Amniotic stem cell (primary cell): Measurements from ENCODE around the gene ACBD4.
"Not testable (repeated sequence)": the region's sequence is repeated elsewhere in the genome, so short reads cannot be mapped to it uniquely, and the experiment has no call there.

Experiments used
- DNase-seq: peaks from one replicate; lab custom pipeline; 2025; lab: John Stamatoyannopoulos, UW

Gene ACBD4

DNA sequence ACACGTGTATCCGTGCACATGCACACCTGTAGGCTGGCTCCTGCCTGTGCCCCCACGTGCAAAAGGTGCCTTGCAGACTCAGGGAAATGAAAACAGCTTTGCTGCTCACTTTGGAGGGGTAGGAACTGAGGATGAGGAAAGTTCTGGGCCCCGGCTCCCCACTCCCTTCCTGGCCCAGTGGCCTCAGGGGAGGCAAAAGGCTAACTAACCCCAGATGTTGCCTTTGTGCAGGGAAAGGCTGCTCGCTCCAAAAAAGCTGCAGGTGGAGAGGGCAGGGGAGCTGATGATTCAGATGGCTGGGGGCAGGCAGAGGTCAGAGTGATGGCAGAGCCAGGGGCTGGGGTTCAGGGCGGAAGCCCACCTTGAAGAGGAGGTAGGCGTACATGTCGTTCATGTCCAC lies 15.5 kb upstream of the ACBD4 start:
- no peak for DNase-seq

DNA sequence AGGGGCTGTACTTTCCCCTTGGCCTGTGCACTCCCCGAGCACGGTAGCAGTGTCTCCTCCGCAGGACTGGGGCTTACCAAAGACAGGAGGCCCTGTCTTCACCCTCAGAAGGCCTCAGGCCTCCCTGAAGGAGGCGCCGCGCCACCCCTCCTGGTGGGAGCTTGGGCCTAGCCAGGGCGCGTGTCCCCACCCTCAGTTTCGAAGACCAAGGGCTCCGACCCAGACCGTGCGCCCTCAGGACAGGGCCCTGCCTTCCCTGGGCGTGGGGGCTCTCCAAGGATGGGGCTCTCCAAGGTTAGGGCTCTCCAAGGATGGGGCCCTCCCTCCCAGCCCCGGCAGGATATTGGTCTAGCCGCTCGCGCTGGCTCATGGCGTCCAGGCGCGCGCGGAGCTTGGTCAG lies 14.9 kb upstream of the ACBD4 start:
- DNase-seq = no peak

DNA sequence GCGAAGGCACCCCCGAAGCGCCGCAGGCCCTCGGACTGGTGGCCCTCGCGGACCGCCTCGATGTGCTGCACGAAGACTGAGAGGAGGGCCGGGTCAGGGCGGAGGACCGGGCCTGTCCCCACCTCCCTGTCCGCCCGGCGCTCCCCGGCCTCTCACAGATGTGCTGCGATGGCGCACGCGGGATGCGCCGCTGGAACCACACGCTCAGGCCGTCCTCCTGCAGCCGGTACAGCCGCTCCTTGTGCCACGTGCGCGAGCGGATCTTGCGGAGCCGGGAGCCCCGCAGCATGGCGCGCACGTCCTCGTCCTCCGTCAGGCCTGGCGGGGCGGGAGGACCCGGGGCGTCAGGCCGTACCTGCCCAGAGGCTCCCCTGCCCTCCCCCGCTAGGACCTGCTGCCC lies 14.4 kb upstream of the ACBD4 start:
- no peak for DNase-seq

DNA sequence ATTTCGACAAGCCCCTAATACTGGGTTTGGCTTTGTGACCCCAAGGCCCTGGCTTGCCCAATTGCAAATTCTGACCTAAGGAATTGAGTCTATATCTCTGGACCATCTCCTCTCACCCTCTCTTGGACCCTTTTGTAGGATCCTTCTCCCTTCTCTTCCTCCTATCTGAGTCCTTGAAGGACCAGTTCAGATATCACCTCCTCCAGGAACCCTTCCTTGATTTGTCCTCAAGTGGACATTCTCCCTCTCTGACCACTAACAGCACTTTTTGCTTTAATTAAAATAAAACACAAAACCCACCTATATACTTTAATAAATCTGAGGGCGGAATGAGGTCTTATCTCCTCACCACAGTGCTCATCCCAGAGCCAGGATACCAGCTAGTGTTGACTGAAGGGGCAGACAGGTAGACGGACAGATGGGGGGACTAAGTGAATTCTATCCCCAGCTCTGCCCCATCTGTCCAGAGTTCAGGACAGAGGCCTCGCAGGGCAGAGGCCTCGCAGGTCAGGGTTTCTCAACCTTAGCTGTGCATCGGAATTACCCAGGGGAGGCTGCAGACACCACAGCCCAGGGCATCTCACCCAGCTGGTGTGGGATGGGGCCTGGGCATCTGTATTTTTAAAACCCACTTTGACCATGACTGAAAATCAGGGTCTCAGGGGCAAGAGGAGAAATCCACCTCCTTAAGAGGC lies 12.3 kb upstream of the ACBD4 start:
- no peak for DNase-seq

DNA sequence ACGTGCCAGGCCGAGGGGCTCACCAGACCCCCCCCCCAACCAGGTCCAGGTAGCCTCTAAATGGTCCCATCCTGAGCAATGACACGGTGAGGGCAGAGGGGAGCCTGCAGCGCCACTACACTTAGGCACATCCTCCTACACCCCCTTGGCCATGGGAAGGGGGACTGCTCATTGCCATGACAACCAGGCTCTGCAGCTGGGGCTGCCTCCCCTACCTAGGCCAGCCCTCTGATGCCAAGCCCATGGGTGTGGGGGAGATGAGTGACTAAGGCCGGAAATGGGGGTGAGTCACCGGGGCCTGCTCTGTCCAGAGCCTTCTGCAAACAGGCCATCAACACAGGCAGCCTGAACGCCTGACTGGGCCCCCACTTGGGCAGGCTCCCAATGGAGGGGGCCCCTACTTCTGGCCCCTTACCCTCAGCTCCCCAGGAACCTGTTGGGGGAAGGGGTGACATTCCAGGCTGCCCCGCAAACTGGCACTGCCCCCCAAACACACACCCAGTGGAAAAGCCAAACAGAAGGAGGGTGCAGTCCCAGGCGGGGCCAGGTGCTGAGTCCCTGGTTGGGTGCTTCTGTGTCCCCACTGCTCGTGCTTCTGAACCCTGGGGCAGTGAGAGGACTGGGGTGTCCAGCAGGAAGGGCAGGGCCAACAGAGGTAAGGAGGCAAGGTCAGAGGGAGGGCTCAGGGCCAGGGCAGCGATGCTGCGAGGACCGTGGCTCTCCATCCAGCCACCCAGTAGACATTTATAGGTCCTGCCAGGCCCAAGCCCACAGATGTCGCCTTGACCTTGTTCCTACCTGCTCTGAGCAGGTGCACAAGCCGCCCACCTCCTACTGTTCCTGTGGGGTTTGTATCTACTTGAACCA lies 11.3 kb upstream of the ACBD4 start:
- peak; percentile 76 for DNase-seq

DNA sequence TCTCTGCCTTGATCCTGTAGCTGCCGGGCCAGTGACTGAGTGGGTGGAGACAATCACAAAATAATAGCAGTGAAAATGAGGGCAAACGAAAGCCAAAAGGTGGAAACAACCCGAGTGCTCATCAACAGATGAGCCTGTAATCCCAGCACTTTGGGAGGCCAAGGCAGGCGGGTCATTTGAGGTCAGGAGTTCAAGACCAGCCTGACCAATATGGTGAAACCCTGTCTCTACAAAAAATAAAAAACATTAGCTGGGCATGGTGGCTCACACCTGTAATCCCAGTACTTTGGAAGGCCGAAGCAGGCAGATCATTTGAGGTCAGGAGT lies 10.7 kb upstream of the ACBD4 start:
- not testable (repeated sequence) for DNase-seq

DNA sequence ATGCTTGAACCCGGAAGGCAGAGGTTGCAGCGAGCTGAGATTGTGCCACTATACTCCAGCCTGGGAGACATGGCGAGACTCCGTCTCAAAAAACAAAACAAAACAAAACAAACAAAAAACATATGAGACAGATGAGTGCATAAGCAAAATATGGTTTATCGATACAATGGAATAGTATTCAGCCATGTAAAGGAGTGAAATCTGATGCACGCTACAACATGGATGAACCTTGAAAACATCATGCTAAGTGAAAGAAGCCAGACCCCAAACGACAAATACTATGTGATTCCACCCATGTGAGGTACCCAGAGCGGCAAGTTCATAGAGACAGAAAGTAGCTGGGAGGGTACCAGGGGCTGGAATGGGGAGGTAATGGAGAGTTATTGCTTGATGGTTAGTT lies 10.0 kb upstream of the ACBD4 start:
- DNase-seq = no peak

DNA sequence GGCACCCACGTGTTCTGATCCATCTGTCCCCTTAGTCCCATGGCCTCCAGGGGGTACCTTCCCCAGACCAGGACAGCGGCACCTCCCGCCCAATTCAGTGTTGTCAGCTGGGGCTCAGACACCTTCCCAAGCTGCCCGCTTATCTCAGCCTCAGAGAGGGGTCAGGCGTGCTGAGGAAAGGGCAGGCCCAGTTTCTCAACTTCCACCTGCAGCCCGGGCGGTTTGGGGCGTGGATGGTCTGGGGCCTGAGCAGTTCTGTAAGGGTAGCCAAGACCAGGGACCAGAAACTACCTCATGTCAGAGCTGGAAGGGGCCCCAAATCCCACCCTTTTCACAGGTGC lies 8.3 kb upstream of the ACBD4 start:
- no peak for DNase-seq

DNA sequence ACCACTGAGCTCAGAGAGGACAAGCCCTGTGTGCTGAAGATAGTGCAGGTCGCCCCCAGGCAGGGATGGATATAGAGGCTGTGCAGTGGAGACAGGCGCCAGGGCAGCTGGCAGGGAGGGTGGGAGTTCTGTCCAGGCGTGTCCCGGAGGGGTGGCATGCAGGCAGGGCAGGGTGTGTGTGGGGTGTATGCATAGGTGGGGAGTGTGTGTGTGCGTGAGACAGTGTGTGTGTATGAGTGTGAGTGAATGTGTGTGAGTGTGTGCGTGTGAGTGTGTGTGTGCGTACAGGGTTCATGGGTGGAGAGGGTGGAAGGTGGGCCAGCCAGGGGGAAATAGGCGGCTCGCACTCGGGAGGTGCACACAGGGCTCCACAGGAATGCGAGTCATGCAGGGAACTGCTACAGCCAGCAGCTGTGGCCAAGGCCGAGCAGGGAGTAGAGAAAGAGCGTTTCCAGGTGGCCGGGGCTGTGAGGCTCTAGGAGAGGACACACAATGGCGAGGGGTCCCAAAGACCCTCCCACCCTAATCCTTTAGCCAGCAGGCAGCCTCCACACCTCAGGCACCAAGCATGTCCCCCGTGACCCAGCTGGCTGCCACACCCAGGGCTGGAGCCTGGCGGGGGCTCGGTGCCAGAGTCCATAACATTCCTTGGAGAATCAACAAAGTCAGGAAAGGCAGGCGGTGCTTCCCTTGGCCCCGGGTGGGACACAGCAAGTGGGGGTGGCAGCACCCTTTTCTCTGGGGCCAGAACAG lies 7.8 kb upstream of the ACBD4 start:
- DNase-seq = no peak

DNA sequence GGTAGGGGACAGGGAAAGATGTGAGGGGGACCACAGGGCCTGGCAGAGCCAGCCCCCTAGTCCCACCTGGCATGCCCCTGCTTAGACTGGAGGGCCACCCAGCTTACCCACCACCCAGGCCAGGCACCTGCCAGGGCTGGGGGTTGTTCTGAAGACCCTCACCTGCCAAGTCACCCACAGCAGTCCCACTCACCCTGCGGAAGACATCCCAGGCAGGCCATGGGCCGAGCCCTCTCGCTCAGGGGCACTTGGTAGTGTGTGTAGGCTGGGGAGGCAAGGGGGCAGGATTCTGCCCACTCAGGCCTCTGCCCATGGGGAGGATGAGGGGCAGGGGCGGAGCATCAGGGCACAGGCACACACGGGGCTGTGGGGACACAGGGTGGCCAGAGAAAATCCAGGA lies 7.2 kb upstream of the ACBD4 start:
- no peak for DNase-seq

DNA sequence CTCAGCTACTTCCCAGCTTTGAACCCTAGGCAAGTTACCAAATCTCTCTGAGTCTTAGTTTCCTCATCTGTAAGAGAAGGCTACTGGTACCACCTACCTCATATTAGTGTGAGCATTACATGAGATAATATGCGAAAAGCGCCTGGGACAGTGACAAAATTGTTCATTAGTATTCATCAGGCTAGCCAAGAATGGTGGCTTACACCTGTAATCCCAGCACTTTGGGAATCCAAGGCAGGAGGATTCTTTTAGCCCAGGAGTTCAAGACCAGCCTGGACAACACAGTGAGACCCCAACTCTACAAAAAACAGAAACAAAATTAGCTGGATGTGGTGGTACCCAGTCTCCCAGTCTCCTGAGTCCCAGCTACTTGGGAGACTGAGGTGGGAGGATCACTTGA lies 6.5 kb upstream of the ACBD4 start:
- DNase-seq = no peak

DNA sequence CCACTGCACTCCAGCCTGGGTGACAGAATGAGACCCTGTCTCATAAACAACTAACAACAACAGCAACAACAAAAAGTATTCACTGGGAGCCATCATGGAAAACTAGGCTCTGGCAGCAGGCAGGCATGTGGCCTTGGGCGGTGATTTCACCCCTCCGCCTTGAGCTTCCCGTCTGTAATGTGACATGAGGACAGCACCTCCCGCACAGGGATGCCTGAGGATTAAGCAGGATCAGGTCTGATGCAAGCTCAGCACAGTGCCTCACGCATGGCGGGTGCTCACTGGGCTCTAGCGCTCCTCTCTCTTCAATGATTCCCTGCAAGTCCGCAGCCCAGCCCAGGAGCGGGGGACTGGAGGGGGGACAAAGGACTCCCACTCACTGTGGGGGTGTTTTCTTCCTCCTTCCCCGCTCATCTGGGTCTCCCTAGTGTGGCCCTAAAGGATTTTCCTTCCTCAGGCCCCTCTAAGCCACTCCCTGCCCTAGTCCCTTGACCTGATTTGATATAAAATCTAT lies 6.0 kb upstream of the ACBD4 start:
- DNase-seq = peak; percentile 45

DNA sequence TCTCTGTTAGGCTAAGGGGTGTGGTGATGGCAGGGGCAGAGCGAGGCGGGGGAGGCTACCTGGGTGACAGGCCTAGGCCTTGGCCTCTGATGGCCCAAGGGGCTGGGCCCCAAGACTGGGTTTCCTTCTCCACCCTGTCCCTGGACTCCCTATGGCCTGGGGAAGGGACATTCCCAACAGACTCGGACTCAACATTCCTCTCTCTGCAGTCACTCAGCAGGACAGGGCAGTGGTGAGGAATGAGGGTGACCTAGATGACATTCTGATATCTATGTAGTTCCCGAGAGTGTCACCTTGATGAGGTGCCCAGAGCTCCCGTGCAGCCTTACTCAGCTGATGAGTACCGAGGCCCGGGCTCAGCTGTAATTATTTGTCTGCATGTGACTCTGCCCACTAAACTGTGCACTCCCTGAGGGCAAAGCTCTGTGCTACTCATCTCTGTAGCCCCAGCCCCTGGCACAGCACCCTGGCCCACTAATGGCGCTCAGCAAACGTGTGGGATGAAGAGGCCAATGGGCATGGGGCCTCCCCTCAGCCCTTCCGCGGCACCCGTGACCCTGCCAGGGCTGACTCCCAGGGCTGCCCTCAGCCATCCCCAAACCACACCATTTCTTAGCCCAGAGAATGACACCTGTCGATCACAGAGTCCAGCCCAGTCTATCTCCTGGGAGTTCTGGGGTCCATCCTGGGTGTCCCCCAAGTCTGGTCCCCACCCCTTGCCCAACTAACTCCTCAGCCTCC lies 5.4 kb upstream of the ACBD4 start:
- DNase-seq = no peak

DNA sequence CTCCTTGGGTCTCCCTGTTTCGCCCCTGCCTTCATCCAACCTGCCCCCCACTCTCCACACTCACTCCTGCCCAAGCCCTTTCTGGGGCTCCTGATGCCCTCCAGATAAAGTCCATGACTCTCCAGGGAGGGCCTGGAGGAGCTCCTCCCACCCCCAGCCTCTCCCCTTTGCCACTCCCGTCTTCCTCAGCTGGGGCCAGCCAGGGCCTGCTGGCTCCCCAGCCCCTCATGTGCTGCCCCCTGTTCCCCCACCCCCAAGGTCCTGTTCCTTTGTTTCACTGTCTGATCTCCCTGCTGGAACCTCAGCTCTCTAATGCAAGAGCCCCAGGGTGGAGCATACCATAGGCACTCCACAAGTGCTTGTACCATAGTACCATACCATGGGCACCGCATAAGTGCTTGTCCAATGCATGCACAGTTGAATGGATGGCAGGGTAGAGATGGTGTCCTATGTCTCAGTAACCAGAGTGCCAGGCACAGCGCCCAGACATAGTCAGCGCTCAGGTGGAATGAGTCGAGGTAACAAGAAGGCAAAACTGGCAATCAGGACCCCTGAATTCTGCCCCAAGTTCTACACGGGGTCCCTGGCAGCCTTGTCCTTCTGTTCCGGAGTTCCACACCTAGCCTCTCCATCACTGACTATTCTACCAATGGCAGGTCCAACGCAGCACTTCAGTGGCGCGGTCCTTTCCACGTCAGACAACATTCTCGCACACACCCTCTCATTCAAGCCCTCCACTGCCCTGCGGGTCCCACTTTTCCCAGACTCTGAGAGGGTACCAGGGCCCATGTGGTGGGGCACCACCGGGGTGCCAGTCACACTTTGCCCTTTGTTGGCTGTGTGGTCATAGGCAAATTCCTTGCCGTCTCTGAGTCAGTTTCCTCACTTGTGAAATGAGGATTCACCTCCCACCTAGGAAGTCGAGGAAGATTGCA lies 4.5 kb upstream of the ACBD4 start:
- DNase-seq = no peak

DNA sequence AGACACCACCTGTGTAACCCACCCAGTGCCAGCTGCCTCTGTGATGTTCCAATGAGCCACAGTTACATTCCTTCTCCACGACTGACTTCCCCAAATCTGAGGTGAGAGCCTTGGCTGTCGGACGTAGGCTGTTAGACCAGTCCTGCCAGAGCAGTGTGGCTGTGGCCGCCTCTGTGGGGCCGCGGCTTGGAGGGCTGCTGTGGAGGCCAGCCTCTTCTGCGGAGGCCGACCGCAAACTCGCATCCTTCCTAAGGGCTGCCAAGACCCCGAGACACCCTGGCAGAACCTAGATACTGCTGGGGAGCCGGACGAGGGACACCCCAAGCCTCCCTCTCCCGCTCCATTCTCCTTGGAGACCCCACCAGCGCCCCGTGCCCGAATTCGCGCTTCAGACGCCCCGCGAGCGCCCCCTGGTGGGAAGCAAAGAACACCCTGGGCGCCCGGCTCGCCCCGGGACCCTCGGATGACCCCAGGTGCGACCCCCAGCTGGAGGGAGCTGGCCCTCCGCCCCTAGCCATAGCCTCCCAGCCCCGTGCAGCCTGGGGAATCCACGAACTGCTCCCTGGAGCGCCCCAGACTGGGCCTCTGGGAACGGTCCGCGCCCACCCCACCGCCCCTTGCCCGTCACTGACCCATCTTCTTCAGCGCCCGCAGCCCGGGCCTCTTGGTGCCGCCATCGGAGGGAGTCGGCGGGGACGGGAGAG lies 3.7 kb upstream of the ACBD4 start:
- no peak for DNase-seq

DNA sequence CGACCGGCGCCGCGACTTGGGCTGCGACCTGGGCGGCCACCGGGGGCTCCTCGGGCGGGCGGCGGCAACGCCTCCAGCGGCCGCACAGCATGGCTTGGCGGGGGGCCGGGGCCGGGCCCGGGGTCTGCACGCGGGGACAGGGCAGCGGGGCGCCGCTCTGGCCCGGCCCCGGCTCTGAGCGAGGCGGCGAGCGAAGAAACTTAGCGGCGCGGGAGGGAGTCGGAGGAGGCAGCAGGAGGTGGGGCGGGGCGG lies 3.2 kb upstream of the ACBD4 start, which contains the start of gene PLCD3:
Gene PLCD3, minus strand, starts transcription at position 196 of the 252 bp plus-strand sequence. Its CDS starts 105 bp downstream, at position 91.
- DNase-seq = no peak

DNA sequence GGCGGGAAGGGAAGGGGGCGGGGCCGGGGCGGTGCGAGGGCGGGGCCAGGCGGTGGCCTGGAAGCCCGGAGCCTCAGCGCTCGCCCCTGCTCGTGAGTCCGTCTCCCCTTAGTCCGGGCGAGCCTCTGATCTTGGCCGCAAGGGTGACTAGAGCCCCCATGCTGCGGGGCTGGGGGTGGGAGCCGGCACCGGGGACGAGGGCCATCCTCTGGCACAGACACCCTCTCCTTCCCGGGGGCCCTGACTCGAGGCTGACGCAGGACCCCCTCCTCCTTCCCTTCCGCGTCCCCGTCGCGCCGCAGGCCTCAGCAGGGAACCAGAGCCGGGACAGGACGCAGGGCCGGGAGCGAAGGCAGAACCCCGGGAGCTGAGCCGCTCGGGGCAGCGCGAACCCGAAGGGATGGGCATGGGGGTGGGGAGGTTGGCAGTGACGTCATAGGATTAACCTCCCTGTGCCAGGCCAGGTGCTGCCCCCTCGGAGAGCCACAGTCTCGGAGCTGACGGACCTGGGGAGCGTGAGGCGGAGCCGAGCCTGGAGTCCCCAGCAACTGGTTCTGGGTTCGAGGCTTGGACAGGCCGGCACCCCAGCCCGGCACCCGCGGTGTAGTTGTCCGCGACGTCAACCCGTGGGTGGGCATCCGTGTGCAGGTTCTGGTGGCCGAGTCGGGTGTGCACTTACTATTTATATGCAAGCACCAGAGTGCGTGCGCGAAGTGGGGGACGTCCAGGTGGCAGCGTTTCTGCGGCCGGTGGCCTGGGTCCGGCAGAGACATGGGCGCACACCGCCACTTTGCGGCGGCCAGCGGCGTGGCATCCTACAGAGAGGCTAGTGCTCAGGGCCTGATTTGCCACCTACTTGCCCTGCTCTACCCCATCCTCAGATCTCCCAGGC lies 2.7 kb upstream of the ACBD4 start:
- peak; percentile 51 for DNase-seq

DNA sequence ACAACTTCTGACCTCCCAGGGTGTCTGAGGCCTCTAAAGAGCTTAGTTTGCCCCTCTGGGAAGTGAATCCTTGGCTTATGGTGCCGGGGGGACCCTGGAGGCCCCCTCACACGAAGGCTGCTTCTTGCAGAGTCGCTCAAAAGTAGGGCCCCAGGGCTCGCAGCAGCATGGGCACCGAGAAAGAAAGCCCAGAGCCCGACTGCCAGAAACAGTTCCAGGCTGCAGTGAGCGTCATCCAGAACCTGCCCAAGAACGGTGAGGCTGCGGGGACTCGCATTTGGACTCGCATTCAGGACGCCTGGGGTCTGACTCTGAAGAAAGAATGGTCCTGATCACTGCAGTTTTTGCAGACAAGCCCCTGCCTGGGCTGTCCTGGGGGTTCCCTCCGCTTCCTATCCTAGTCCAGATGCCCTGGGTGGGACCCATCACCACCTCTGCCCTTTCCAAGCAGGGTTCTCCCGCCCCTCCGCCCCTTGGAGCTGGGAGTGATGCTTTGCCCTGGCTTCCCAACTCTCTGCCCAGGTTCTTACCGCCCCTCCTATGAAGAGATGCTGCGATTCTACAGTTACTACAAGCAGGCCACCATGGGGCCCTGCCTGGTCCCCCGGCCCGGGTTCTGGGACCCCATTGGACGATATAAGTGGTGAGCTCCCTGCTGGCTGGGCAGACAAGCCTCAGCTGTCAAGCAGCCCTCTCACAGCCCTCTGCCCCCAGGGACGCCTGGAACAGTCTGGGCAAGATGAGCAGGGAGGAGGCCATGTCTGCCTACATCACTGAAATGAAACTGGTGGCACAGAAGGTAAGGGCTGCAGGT lies 698 bp downstream of the ACBD4 start:
- no peak for DNase-seq
